ENCODE data around the gene FIGN. TPM values are rescaled to one million over a fixed set of nuclear protein-coding genes. Genes with fewer than 3 reads are reported as not detected.

FIGN gene
- total RNA-seq, 1 donor from 2014 or later: not detected

DNA sequence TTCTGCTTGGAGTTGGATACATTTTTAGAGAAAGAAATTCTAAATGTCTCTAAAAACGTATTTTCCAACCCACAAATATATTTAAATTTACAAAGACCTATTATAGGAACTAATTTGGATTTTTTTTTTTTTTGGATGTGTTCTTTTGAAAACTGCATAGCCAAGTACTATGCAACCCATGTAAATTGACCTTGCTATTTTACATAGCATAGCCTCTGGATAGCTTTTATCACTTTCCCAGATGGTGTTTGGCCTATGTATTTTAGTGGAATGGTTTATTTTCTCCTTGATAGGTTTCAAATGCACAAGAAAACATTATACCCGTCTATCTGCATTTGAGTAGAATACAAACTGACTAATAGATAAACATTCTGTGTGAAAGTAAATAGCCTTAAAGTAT, 130.0 kb downstream of the FIGN start:
- Mint-ChIP-seq H3K4me3 (no peak overlapping the region), H3K27ac (no peak overlapping the region), H3K4me1 (ENCODE audit: low read depth) (no peaks in the 10 kb centered on the region), H3K27me3 (ENCODE audit: insufficient read depth) (no peaks in the 10 kb centered on the region), H3K9me3 (no peaks in the 10 kb centered on the region), H3K36me3 (ENCODE audit: low read depth) (no peaks in the 10 kb centered on the region)
- intact Hi-C loops (cut with micrococcal nuclease): no loop called here
- no peak for DNase-seq (ENCODE audit: low spot score)

DNA sequence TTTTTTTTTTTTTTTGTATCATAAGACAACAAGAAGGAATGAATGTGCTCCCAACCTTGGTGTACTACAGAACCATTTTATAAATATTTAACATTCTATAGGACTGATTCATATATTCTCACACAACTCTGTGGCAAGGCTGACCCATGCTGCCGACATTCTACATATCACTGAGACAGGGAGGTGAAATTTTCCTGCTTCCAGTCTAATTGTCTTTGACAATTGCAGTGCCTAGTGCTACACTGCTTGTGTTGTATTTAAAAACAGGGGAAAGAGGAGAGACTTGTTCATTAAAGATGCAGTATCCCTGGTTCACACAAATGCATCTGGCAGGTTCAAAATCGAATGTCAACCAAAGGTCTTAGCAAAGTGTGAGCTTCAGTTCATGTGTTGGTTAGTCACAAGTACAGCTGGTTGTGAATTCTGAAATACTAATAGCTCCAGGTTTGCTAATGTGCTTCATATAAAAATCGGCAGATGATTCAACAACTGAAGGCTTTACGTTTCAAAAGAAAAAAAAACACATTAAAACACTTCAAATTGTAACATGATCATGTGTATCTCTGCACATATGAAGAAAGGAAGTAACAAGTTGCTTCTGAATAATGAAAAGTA, 130.8 kb downstream of the FIGN start:
- Mint-ChIP-seq H3K27me3 (ENCODE audit: insufficient read depth) (no peaks in the 10 kb centered on the region), H3K9me3 (no peaks in the 10 kb centered on the region), H3K4me3 (no peak overlapping the region), H3K4me1 (ENCODE audit: low read depth) (no peaks in the 10 kb centered on the region), H3K27ac (no peak overlapping the region), H3K36me3 (ENCODE audit: low read depth) (no peaks in the 10 kb centered on the region)
- no peak for DNase-seq (ENCODE audit: low spot score)
- intact Hi-C loops (cut with micrococcal nuclease): no loop called here

DNA sequence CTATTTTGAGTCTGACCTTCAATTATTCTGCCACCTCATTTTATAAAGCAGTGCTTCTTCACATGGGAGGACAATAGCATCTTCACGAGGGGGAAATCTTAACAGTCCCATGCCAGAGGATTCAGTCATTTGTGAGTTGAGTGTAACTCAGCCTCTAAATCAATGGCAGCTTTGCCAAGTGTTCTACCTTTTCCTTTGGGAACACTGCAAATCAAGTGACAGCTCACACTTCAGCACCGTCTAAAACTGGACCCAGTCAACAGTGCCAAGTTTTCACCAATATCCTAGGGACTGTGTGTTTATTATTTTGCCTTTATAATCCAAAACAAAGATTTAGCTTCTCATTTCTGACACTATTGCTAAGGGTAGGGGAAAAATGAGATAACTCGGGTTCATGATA, 133.6 kb downstream of the FIGN start:
- H3K9me3 Mint-ChIP-seq: no peaks in the 10 kb centered on the region
- no peak overlapping the region for H3K27ac Mint-ChIP-seq
- no peak for DNase-seq (ENCODE audit: low spot score)
- no peaks in the 10 kb centered on the region for H3K4me1 Mint-ChIP-seq (ENCODE audit: low read depth)
- no peaks in the 10 kb centered on the region for H3K36me3 Mint-ChIP-seq (ENCODE audit: low read depth)
- intact Hi-C loops (cut with micrococcal nuclease): no loop called here
- no peak overlapping the region for H3K4me3 Mint-ChIP-seq
- no peaks in the 10 kb centered on the region for H3K27me3 Mint-ChIP-seq (ENCODE audit: insufficient read depth)

DNA sequence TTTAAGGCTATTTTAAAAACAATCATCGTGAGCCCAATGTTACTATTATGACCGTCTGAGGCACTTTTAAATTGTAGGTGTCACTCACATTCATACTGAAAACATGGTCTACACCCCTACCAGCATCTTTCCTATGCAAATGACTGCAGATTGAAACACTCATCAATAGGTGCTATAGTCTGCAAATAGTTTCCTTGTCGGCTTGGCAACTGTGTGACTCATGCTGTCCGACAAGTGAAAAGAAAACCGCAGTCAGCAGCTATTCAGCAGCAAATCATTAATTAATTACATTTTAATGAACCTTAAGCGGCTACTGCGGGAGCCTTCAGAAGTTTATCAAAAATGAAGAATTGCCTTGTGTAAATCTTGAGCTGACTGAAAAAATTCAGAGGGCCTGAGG, 134.4 kb downstream of the FIGN start:
- H3K36me3 Mint-ChIP-seq (ENCODE audit: low read depth): no peaks in the 10 kb centered on the region
- no peak overlapping the region for H3K27ac Mint-ChIP-seq
- H3K27me3 Mint-ChIP-seq (ENCODE audit: insufficient read depth): no peaks in the 10 kb centered on the region
- intact Hi-C loops (cut with micrococcal nuclease): no loop called here
- H3K4me1 Mint-ChIP-seq (ENCODE audit: low read depth): no peaks in the 10 kb centered on the region
- H3K9me3 Mint-ChIP-seq: no peaks in the 10 kb centered on the region
- no peak overlapping the region for H3K4me3 Mint-ChIP-seq
- no peak for DNase-seq (ENCODE audit: low spot score)

DNA sequence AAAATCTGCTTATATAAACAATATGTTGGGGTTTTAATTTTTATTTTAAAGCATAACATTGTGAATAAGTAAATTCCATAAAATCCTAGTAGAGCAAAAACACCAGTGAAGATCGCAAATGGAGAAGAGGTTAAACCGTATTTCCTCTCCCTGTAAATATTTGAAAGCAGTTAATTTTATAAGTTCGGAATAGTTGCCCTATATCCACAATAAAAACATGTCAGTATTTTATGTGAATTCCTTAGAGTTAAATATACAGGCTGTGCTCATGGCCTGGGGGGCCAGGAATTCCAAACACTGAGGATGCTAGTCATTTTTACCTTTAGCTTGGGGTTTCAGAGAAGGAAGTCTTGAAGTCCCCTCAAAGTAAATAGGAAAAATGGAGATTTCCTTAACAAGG, 135.0 kb downstream of the FIGN start:
- DNase-seq (ENCODE audit: low spot score): no peak
- intact Hi-C loops (cut with micrococcal nuclease): no loop called here
- no peaks in the 10 kb centered on the region for H3K9me3 Mint-ChIP-seq
- H3K27me3 Mint-ChIP-seq (ENCODE audit: insufficient read depth): no peaks in the 10 kb centered on the region
- no peak overlapping the region for H3K27ac Mint-ChIP-seq
- H3K4me1 Mint-ChIP-seq (ENCODE audit: low read depth): no peaks in the 10 kb centered on the region
- no peaks in the 10 kb centered on the region for H3K36me3 Mint-ChIP-seq (ENCODE audit: low read depth)
- H3K4me3 Mint-ChIP-seq: no peak overlapping the region

DNA sequence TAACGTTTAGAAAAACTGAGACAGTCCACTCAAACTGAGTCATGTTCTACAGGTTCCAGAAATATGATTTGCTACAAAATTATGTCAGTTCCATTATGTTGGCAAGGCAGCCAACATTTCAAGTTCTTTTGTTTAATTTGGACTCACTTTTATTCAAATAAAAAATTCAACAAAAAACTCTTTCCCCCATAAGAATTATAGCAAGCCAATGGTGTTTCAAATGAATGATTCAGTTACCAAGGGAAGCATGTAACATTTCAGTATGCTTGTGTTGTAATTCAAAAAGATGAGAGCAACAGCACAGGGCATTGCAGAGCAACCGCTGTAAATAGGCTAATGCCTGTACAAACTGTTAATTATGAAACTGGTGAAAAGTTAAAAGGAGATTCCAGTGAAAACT, 140.8 kb downstream of the FIGN start:
- no peaks in the 10 kb centered on the region for H3K27me3 Mint-ChIP-seq (ENCODE audit: insufficient read depth)
- no peak overlapping the region for H3K4me3 Mint-ChIP-seq
- intact Hi-C loops (cut with micrococcal nuclease): no loop called here
- H3K4me1 Mint-ChIP-seq (ENCODE audit: low read depth): no peaks in the 10 kb centered on the region
- H3K9me3 Mint-ChIP-seq: no peaks in the 10 kb centered on the region
- H3K27ac Mint-ChIP-seq: no peak overlapping the region
- no peak for DNase-seq (ENCODE audit: low spot score)
- no peaks in the 10 kb centered on the region for H3K36me3 Mint-ChIP-seq (ENCODE audit: low read depth)

DNA sequence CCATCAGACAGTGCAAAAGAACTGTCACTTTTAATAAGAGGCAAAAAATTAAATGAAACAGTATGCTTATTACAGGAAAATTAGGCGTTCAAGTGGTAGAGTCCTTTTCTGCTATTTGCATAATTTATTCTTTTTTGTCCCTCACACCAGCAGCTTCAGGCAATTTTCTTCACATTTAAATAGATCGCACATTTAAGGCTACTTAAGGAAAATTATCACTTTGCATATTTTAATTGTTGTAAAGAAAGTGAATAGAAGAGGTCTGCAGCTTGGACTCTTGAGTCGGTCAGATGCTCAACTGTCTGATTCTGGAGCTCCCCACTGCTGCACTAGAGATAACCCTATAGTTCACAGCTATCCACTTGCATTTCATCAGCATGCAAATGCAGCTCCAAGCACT, 141.3 kb downstream of the FIGN start:
- no peaks in the 10 kb centered on the region for H3K4me1 Mint-ChIP-seq (ENCODE audit: low read depth)
- intact Hi-C loops (cut with micrococcal nuclease): no loop called here
- DNase-seq (ENCODE audit: low spot score): no peak
- no peak overlapping the region for H3K27ac Mint-ChIP-seq
- H3K36me3 Mint-ChIP-seq (ENCODE audit: low read depth): no peaks in the 10 kb centered on the region
- no peaks in the 10 kb centered on the region for H3K9me3 Mint-ChIP-seq
- no peaks in the 10 kb centered on the region for H3K27me3 Mint-ChIP-seq (ENCODE audit: insufficient read depth)
- no peak overlapping the region for H3K4me3 Mint-ChIP-seq

DNA sequence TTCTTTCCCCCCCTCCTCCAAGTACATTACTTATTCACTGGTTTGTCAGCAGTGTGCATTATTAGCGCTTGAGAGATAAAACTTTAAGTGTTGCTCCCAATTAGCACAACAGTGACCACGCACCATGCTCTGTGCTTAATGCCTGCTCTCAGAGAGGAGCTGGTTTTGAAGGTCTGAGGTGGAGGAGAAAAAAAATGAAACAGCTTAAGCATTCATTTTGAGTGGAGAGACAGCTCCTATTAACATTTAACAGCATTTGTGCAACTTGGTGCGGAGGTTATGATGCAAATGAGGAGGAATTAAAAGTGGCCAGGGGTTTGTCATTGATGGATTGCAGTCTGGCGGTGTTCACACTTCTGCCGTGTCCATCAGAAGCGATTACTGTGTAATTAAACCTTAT, 141.8 kb downstream of the FIGN start:
- no peak for DNase-seq (ENCODE audit: low spot score)
- intact Hi-C loops (cut with micrococcal nuclease): no loop called here
- Mint-ChIP-seq H3K27ac (no peak overlapping the region), H3K4me1 (ENCODE audit: low read depth) (no peaks in the 10 kb centered on the region), H3K36me3 (ENCODE audit: low read depth) (no peaks in the 10 kb centered on the region), H3K9me3 (no peaks in the 10 kb centered on the region), H3K27me3 (ENCODE audit: insufficient read depth) (no peaks in the 10 kb centered on the region), H3K4me3 (no peak overlapping the region)

DNA sequence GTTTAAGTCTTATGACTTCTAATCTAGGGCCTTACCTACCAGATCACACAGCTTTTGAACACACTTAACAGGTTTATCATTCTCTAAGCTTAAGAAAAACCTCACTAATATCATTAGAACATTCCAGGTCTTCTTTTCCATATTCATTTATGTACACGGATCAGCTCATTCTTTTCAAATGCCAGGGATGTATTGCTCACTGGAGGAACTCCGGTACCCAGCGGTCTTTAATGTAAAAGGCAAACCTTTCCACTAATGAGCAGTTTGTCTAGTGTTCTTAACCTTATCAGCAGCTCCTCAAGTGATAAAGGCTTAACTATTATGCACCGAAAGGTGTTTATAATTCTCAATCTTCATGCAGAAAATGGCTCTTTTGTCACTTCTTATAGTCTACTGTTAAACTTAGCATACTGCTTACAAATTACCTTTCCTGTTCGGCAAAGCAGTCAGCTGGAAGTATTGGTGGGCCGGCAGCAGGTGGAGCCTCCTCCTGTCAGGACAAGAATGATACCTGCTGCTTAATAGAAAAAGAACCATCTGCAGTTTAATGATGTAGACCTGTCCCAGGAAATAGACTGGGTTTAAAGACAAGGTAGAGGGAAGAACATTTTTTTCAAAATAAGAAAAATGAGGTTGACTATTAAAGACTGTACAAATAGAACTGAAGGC, 142.7 kb downstream of the FIGN start:
- no peaks in the 10 kb centered on the region for H3K4me1 Mint-ChIP-seq (ENCODE audit: low read depth)
- intact Hi-C loops (cut with micrococcal nuclease): no loop called here
- no peaks in the 10 kb centered on the region for H3K27me3 Mint-ChIP-seq (ENCODE audit: insufficient read depth)
- H3K4me3 Mint-ChIP-seq: no peak overlapping the region
- H3K36me3 Mint-ChIP-seq (ENCODE audit: low read depth): no peaks in the 10 kb centered on the region
- DNase-seq (ENCODE audit: low spot score): no peak
- H3K9me3 Mint-ChIP-seq: no peaks in the 10 kb centered on the region
- no peak overlapping the region for H3K27ac Mint-ChIP-seq

DNA sequence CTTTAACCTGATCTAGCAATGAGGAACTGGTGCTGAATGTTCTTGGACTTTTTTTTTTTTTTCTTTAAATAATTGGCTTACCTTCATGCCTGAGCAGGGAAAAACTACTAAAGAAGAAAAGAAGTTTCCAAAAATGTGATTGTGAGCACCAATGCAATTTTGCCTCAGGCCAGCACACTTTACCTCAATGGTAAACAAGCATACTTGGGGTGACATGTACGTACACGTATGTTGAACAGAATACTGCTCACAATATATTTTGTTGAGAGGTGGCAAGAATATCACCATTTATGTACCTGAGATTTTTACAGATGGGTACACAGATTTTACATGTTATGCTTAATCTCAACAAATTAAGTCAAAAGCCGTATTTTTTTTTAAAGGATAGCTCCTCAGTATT, 144.3 kb downstream of the FIGN start:
- no peaks in the 10 kb centered on the region for H3K27me3 Mint-ChIP-seq (ENCODE audit: insufficient read depth)

DNA sequence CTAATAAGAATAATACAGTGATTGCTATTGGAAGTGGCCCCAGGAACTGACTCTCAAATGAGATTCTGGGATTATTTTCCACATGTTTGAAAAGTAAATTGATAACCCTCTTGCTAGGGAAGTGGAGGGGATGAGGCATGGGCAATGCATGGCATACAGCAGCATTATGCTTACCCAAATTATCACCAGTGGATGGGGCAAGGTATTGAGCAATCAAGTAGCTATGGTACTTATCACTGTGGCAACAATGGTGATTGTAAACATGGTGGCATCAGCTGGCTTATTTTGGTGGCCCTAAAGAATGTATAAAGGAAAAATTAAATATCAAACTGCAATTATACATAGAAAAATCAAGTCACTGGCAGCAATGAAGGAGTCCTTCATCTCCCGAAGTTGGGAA, 155.1 kb downstream of the FIGN start:
- no peak overlapping the region for H3K27ac Mint-ChIP-seq
- peaks cover 4% of the 10 kb centered on the region for H3K9me3 Mint-ChIP-seq
- DNase-seq (ENCODE audit: low spot score): no peak
- H3K4me3 Mint-ChIP-seq: no peak overlapping the region
- no peaks in the 10 kb centered on the region for H3K27me3 Mint-ChIP-seq (ENCODE audit: insufficient read depth)
- no peaks in the 10 kb centered on the region for H3K36me3 Mint-ChIP-seq (ENCODE audit: low read depth)
- intact Hi-C loops (cut with micrococcal nuclease): no loop called here
- H3K4me1 Mint-ChIP-seq (ENCODE audit: low read depth): no peaks in the 10 kb centered on the region

More for the DNA sequence above, 144.3 kb downstream of the FIGN start:
- Mint-ChIP-seq H3K27ac (no peak overlapping the region), H3K4me1 (ENCODE audit: low read depth) (no peaks in the 10 kb centered on the region), H3K36me3 (ENCODE audit: low read depth) (no peaks in the 10 kb centered on the region), H3K9me3 (no peaks in the 10 kb centered on the region), H3K4me3 (no peak overlapping the region)
- DNase-seq (ENCODE audit: low spot score): no peak
- intact Hi-C loops (cut with micrococcal nuclease): no loop called here

DNA sequence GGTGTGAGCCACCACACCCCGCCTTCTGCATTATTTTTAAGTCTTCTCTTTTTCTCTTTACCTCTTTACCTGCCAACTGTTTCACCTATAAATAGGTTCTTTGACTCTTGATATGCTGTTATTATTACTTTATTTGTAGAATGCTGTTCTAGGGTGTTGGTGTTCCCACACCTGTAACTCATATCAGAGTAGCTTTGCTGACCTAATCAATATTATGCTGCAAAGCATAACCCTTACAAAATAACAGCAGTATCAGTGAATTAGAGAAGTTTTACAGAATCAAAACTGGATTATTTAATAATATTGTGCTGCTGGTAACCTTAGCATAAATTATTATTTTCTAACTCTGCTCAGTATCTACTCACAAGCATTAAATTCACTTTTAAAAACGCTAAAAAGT, 161.5 kb downstream of the FIGN start:
- Mint-ChIP-seq H3K4me3 (no peak overlapping the region), H3K27me3 (ENCODE audit: insufficient read depth) (no peaks in the 10 kb centered on the region), H3K27ac (no peak overlapping the region), H3K4me1 (ENCODE audit: low read depth) (no peaks in the 10 kb centered on the region), H3K9me3 (peaks cover 4% of the 10 kb centered on the region), H3K36me3 (ENCODE audit: low read depth) (no peaks in the 10 kb centered on the region)
- intact Hi-C loops (cut with micrococcal nuclease): no loop called here
- no peak for DNase-seq (ENCODE audit: low spot score)

DNA sequence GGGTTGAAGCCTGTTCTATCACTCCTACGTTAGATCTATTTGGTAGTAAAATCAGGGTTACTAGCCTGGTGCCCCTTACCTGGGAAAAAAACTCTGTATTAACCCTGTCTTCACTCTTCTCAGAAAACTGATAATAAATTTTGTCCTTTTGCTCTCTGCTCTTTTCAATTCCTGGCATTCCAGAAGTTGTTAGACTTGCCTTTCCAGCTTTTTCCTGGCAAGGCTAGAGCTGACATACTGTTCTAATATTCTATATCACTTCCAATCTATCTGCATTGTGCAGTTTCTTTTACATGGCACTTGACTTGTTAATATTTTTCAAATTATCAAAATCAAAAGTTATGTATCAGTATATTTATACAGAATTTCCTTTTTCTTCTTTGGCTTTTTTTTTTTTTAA, 162.2 kb downstream of the FIGN start:
- DNase-seq (ENCODE audit: low spot score): no peak
- Mint-ChIP-seq H3K9me3 (peaks cover under 1% of the 10 kb centered on the region), H3K4me3 (no peak overlapping the region), H3K36me3 (ENCODE audit: low read depth) (no peaks in the 10 kb centered on the region), H3K27ac (no peak overlapping the region), H3K4me1 (ENCODE audit: low read depth) (no peaks in the 10 kb centered on the region), H3K27me3 (ENCODE audit: insufficient read depth) (no peaks in the 10 kb centered on the region)
- intact Hi-C loops (cut with micrococcal nuclease): no loop called here

DNA sequence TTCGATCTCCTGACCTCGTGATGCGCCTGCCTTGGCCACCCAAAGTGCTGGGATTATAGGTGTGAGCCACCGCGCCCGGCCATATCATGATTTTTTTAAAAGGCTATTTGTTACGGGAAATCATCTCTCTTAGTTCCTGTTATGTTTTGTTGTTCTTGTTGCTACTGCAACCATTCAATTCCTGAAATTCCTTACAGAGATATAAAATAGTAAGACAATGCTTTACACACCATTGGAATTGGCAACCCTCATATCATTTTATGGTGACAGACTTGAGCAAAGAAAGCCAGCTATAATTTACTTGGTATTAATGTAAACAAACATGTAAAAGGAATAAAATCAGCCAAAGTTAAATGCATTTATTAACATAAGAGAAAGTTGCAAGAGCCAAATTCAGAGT, 163.0 kb downstream of the FIGN start:
- H3K4me1 Mint-ChIP-seq (ENCODE audit: low read depth): no peaks in the 10 kb centered on the region
- no peaks in the 10 kb centered on the region for H3K9me3 Mint-ChIP-seq
- H3K36me3 Mint-ChIP-seq (ENCODE audit: low read depth): no peaks in the 10 kb centered on the region
- intact Hi-C loops (cut with micrococcal nuclease): no loop called here
- H3K27ac Mint-ChIP-seq: no peak overlapping the region
- H3K4me3 Mint-ChIP-seq: no peak overlapping the region
- DNase-seq (ENCODE audit: low spot score): no peak
- no peaks in the 10 kb centered on the region for H3K27me3 Mint-ChIP-seq (ENCODE audit: insufficient read depth)

Data from activated T-helper 1 cell treated with anti-CD3 and anti-CD28 coated beads, Interleukin-12 subunit alpha, Interleukin-12 subunit beta, Interleukin-2, Interleukin-4 antibody, amounts not matched to agents 30 ng/mL and 10 ng/mL and 1 ng/mL, durations not matched to agents 14 hours and 24 hours and 36 hours (primary cell).